ENCODE results near the gene ANKRD33B.

DNA sequence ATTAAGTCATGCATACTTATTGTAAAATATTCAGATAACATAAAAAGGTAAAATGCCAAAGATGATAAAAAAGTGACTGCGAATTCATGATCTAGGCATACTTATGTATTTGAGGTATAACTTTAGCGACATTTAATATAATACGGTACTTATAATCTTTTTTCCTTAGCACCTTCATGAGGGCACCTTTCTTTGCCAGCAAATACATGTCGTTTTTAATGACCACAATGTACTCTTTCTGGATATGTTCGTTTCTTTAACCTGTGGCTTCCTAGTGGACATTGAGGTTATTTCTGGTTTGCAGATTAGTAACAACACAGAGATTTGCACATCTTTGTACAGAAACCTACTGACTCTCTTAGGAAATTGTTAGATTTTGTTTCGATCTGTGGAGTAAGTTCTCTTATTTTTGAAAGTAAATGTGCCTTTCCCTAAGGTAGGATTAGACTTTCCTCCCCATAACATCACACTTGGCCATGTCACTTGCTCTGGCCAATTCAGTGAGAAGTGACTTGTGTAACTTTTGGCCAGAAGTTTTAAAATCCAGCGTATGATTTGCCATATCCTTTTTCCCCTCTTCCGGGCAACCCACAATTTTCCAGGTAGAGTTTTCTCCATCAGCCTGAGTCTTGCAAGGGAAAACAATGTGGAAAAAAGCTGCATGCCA is 24.4 kb downstream of the ANKRD33B start:
- no peak for TF ChIP-seq YY1 (IDR thresholded peaks at IDR 0.05; ENCODE audit: insufficient read depth, insufficient read length)
- TF ChIP-seq ZNF274 (IDR thresholded peaks at IDR 0.05; ENCODE audit: low read depth, low read length) = no peak

All from NT2/D1 (cell line).